ACC112 (cell line): ENCODE results near the gene ALG12.
"Not testable (repeated sequence)": the region's sequence is repeated elsewhere in the genome, so short reads cannot be mapped to it uniquely, and the experiment has no call there.

ENCODE experiments used
- H2AFZ ChIP-seq: fragments of 200-600 bp; sonication (generic); one replicate; pipeline ENCODE4 v1.6.0; 2017; ENCODE audit warnings: antibody characterized with exemption, low read length; ENCODE audit not compliant: unreplicated experiment
- H3K27ac ChIP-seq: fragments of 200-600 bp; sonication (generic); 2 replicates; pipeline ENCODE4 v1.5.1; 2014; ENCODE audit warnings: low read depth, mild to moderate bottlenecking, antibody characterized with exemption, low read length, moderate library complexity
- H3K27me3 ChIP-seq: fragments of 200-600 bp; sonication (generic); 2 replicates; pipeline ENCODE4 v1.6.1; 2014; ENCODE audit warnings: mild to moderate bottlenecking, antibody characterized with exemption, low read length, moderate library complexity, mixed read lengths; ENCODE audit not compliant: insufficient read depth
- H3K36me3 ChIP-seq: fragments of 200-600 bp; sonication (generic); 2 replicates; pipeline ENCODE4 v1.6.1; 2016; ENCODE audit warnings: mild to moderate bottlenecking, antibody characterized with exemption, low read length, moderate library complexity, mixed read lengths; ENCODE audit not compliant: insufficient read depth
- H3K4me1 ChIP-seq: fragments of 200-600 bp; sonication (generic); one replicate; pipeline ENCODE4 v1.6.1; 2016; ENCODE audit warnings: low read length, mixed read lengths; ENCODE audit not compliant: insufficient read depth, unreplicated experiment, control insufficient read depth
- H3K4me3 ChIP-seq: fragments of 200-600 bp; sonication (generic); 2 replicates; pipeline ENCODE4 v1.5.1; 2014; ENCODE audit warnings: mild to moderate bottlenecking, low read depth, low read length
- H3K79me2 ChIP-seq: fragments of 200-600 bp; sonication (generic); one replicate; pipeline ENCODE4 v1.6.0; 2016; ENCODE audit warnings: low read length; ENCODE audit not compliant: control insufficient read depth, unreplicated experiment, insufficient read depth

Gene ALG12

DNA sequence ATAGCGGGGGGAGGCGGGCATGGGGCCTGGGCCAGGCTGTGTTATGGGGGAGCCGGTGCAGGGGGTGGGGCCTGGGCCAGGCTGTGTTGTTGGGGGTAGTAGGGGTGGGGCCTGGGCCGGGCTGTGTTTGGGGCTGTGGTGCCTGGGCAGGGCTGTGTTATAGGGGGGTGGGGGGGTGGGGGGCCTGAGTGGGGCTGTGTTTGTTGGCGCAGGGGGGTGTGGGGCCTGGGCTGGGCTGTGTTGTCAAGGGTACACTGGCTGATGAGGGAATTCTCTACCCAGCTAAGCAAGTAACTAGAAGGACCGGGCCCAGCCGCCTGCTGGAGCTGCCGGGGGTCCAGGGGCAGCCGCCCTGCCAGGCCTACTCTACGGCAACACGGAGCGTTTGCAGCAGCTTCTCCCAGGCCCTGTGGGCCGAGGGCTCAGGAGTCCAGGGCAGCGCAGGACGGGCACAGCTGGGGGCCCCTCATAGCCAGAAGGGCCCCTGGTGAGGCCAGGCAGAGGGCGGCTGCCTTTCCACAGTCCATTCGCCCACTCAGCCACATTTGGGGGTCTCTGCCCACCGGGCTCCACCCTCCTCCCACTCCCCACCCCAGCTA, 32.3 kb upstream of the ALG12 start:
- H3K79me2 ChIP-seq, result no peaks in the 10 kb centered on the region
- H3K27me3 ChIP-seq, result no peaks in the 10 kb centered on the region
- peaks cover 17% of the 10 kb centered on the region for H3K4me1 ChIP-seq
- H2AFZ ChIP-seq, result no peak overlapping the region
- H3K27ac ChIP-seq, result no peak overlapping the region
- no peak overlapping the region for H3K4me3 ChIP-seq
- H3K36me3 ChIP-seq, result no peaks in the 10 kb centered on the region

DNA sequence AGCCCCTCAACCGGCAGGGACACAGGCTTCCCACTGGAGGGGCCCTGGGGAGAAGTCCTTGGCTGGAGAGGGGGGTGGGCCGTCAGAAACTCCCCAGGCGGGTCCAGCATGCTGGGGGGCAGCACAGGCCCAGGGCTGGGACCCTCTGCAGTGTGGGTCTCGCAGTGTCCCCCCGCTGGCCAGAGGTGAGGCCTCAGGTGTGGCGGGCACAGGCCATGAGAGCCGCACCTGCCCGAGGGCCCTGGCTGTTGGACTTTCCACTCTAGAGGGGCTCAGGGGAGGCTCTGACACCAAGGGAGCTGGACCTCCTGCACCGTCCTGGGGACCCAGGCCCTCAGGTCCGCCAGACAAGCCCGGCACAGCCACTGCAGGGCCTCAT, 31.7 kb upstream of the ALG12 start:
- no peaks in the 10 kb centered on the region for H3K27me3 ChIP-seq
- no peak overlapping the region for H3K4me3 ChIP-seq
- no peaks in the 10 kb centered on the region for H3K36me3 ChIP-seq
- peaks cover 17% of the 10 kb centered on the region for H3K4me1 ChIP-seq
- no peaks in the 10 kb centered on the region for H3K79me2 ChIP-seq
- H2AFZ ChIP-seq, result no peak overlapping the region
- no peak overlapping the region for H3K27ac ChIP-seq

DNA sequence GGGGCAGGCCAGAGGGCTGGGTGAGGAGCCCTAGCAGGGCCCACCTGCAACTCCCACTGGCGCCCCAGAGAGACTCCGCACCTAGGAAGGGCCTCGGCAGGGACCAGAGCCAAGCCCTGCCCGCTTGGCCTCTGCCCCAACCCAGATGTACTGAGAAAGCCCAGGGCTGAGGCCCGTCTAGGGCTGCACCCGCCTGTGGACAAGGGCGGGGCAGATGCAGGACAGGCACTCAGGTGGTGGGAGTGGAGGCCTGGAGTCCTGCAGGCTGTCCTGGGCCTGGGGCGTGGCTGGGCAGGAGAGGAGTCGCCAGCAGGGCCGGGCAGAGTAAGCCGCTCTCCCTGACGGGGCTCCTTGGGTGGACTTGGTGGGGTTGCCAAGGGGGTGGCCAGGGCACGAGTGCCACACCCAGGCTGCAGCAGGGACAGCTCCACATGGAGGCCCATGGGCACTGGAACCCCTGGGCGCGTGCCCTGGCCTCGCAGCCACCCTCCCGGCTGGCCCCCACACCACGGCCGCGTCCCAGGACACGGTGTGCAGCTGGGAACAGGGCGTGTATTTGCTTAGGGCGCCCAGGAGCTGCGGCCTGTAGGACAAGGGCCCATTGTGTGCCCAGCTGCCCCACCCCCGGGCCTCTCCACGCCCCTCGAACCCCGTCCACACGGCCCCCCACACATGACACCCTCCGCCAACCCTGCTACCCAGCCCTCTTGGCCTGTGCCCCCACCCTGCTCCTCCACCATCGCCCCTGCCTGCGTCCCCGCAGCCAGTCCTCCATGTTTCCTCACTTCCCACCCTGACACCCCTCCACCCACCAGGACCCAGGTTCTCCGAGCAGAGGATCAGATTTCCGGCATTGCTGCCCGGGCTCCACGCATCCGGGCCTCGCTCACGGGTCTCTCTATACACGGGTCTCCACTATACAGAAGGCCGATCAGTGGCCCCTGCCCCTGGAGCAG, 31.0 kb upstream of the ALG12 start:
- H3K79me2 ChIP-seq, result no peaks in the 10 kb centered on the region
- no peaks in the 10 kb centered on the region for H3K27me3 ChIP-seq
- no peak overlapping the region for H2AFZ ChIP-seq
- H3K27ac ChIP-seq, result no peak overlapping the region
- H3K4me1 ChIP-seq, result peaks cover 17% of the 10 kb centered on the region
- H3K4me3 ChIP-seq, result no peak overlapping the region
- H3K36me3 ChIP-seq, result no peaks in the 10 kb centered on the region

DNA sequence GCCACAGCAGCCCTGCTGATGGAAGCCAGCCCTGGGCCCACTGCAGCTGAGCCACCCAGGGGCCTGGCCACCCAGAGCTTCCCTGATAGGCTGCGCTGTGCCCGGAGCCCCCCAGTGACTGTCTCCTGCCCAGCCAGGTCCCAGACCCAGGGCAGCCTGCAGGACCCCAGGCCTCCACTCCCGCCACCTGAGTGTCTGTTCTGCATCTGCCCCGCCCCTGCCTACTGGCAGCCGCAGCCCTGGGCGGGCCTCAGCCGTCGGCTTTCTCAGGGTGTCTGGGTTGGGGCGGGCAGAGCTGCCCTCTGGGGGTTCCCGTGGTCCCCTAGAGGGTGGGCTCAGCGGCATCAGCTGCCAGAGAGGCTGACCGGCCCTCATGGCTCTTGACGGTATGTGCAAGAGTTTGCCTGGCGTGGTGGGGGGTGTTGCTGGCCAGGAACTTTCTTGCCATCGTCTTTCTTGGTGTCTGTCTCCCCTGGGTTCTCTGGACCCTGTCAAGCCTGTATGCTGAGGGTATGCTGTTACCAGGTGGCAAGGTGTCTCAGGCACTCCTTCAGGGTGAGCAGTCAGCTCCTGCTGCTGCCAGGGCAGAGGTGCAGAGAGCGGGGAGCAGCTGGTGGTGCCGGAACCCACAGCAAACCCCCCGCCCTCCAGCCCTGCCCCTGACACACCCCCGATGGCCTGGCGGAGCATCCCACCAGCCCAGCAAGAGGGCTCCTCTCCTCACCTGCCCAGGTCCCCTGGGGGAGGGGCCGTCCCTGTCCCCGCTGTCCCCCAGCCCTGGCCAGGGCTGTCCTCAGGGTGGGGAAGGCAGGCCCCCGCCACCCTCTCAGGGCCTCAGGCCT, 30.1 kb upstream of the ALG12 start:
- Histone ChIP-seq H3K4me1 (peaks cover 17% of the 10 kb centered on the region), H2AFZ (no peak overlapping the region), H3K27ac (no peak overlapping the region), H3K79me2 (no peaks in the 10 kb centered on the region), H3K4me3 (no peak overlapping the region), H3K27me3 (no peaks in the 10 kb centered on the region), H3K36me3 (no peaks in the 10 kb centered on the region)

DNA sequence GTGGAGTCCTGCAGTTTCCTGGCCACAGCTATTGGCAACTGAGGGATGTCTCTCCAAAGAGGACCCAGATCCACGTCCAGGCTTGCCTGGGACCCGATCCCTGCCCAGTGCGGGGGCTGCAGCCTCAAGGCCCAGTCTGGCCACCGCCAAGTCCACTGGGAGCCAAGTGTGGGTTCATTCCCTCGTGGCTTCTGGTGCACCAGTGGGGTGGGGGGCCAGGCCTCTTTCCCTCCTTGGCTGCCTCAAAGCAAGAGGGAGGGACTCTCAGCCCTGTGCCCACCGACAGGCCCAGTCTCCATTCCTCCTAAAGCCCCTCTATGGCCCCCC, 29.0 kb upstream of the ALG12 start:
- peaks cover 8% of the 10 kb centered on the region for H3K4me1 ChIP-seq
- H3K79me2 ChIP-seq, result no peaks in the 10 kb centered on the region
- H3K27me3 ChIP-seq, result no peaks in the 10 kb centered on the region
- H3K4me3 ChIP-seq, result no peak overlapping the region
- H3K27ac ChIP-seq, result no peak overlapping the region
- H2AFZ ChIP-seq, result no peak overlapping the region
- no peaks in the 10 kb centered on the region for H3K36me3 ChIP-seq

DNA sequence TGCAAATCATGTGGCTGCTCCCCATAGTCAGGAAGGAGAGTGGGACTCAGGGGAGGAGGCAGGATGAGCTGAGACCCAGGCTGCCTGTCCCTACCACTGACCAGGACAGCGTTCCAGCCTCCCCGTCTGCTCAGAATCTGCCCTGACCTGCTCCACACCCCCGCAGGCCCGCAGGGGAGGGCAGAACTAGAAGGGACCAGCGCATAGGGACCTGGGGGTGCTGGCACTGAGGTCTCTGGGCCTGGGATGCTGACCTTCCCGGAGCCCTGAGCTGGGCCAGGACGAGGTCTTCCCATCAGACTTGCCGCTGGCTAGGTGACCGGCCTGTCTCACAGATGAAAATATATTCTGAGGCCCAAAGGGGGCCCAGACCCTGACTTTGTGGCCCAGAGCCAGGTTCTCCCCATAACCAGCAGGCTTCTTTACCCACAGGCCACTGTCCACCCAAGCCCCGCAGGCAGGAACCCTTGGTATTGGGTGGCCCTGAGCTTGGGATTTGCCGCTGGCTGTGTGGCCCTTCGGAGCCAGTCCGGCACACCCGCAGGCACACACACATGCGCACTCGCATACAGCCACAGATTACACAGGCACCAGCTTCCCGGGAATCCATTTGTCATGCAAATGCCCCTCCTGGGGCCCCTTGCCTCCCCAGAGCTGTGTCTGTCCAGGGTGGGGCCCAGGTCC, 28.5 kb upstream of the ALG12 start:
- Histone ChIP-seq H3K27me3 (no peaks in the 10 kb centered on the region), H3K4me3 (no peak overlapping the region), H3K4me1 (peaks cover 3% of the 10 kb centered on the region), H3K79me2 (no peaks in the 10 kb centered on the region), H3K27ac (no peak overlapping the region), H2AFZ (no peak overlapping the region), H3K36me3 (no peaks in the 10 kb centered on the region)

DNA sequence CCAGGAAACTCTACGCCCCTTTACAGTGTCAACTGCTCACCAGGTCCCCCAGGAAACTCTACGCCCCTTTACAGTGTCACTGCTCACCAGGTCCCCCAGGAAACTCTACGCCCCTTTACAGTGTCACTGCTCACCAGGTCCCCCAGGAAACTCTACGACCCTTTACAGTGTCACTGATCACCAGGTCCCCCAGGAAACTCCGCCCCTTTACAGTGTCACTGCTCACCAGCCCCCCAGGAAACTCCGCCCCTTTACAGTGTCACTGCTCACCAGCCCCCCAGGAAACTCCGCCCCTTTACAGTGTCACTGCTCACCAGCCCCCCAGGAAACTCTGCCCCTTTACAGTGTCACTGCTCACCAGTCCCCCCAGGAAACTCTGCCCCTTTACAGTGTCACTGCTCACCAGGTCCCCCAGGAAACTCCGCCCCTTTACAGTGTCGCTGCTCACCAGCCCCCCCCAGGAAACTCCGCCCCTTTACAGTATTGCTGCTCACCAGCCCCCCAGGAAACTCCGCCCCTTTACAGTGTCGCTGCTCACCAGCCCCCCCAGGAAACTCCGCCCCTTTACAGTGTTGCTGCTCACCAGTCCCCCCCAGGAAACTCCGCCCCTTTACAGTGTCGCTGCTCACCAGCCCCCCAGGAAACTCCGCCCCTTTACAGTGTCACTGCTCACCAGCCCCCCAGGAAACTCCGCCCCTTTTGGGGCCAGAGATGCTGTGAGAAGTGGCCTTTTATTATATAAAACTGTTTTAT, 27.0 kb upstream of the ALG12 start:
- not testable (repeated sequence) for H2AFZ ChIP-seq, H3K4me3 ChIP-seq, H3K27ac ChIP-seq, H3K27me3 ChIP-seq, H3K79me2 ChIP-seq, H3K4me1 ChIP-seq, H3K36me3 ChIP-seq

DNA sequence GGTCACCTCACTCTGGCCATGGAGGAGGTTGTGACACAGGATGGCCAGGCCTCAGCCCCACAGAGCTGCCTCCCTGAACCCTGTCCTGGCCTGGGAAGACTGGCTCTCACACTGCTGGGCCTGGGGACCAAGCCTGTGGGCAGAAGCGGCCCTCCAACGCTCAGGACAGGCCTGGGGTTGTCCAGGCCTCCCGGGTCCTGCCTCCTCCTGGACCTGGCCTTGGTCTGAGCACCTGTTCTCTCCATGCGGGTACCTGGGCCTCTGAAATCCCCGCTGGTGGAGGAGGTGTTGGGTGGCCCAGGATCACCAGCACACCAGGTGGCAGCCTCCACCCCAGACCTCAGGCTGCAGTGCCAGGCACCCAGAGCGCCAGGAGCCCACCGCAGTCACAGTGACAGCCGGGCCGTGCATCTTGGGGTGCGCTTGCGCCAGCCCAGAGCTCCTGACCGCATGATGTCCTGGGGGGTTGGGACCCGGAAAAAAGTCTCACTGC, 26.2 kb upstream of the ALG12 start:
- H3K27me3 ChIP-seq, result no peaks in the 10 kb centered on the region
- H3K27ac ChIP-seq, result no peak overlapping the region
- H3K79me2 ChIP-seq, result no peaks in the 10 kb centered on the region
- H3K4me1 ChIP-seq, result no peaks in the 10 kb centered on the region
- H3K4me3 ChIP-seq, result no peak overlapping the region
- H3K36me3 ChIP-seq, result no peaks in the 10 kb centered on the region
- H2AFZ ChIP-seq, result no peak overlapping the region

DNA sequence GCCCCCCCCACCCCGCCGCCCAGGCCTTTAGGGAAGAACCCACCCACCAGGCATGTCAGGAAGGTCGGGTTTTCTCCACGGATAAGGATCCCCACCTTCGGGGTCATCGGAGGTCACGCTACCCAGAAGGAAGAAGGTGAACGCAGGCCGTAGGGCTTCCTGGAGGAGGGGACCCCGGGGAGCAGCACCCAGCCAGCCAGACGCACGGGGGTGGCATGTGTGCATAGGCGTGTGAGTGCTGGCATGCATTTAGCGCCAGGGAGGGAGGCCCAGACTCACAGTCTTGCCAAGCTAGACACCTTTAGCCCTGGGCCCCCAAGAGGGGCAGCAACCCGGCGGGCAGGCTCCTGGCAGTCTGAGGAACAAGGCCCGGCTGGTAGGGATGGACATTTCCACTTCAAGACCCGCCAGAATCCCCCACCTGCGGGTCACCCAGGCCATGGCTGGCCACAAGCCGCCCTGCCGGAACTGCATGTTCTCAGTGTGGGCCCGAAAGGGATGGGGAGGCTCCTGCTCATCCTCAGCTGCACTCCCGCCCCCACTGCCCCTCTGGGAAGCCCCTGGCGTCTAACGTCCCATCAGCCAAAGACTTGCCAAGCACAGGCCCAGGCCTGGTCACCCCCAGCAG, 25.6 kb upstream of the ALG12 start:
- no peaks in the 10 kb centered on the region for H3K27me3 ChIP-seq
- no peak overlapping the region for H2AFZ ChIP-seq
- H3K36me3 ChIP-seq, result no peaks in the 10 kb centered on the region
- H3K4me1 ChIP-seq, result no peaks in the 10 kb centered on the region
- no peak overlapping the region for H3K4me3 ChIP-seq
- no peak overlapping the region for H3K27ac ChIP-seq
- H3K79me2 ChIP-seq, result no peaks in the 10 kb centered on the region
